DOHH2 (cell line): ENCODE results near the gene PRODH.

Experiments
- H3F3A ChIP-seq: fragments of 200-600 bp; sonication (generic), shearing (Covaris generic); 2 replicates; pipeline ENCODE4 v1.6.0; 2016; ENCODE audit warnings: antibody characterized with exemption, mild to moderate bottlenecking; ENCODE audit not compliant: control insufficient read depth, insufficient read depth
- H3K27ac ChIP-seq: fragments of 200-600 bp; sonication (generic); 2 replicates; pipeline ENCODE4 v1.5.1; 2014; ENCODE audit warnings: low read depth, mild to moderate bottlenecking, low read length, moderate library complexity
- H3K27me3 ChIP-seq: fragments of 200-600 bp; sonication (generic); 2 replicates; pipeline ENCODE4 v1.6.1; 2014; ENCODE audit warnings: mild to moderate bottlenecking, low read length, mixed read lengths; ENCODE audit not compliant: control insufficient read depth
- H3K36me3 ChIP-seq: fragments of 200-600 bp; sonication (generic); 2 replicates; pipeline ENCODE4 v1.6.1; 2014; ENCODE audit warnings: mild to moderate bottlenecking, low read length, moderate library complexity, mixed read lengths; ENCODE audit not compliant: control insufficient read depth
- H3K4me1 ChIP-seq: fragments of 200-600 bp; sonication (generic); 2 replicates; pipeline ENCODE4 v1.6.1; 2014; ENCODE audit warnings: mild to moderate bottlenecking, low read length, mixed read lengths; ENCODE audit not compliant: control insufficient read depth
- H3K4me2 ChIP-seq: fragments of 200-600 bp; sonication (generic); 2 replicates; pipeline ENCODE4 v1.6.0; 2014; ENCODE audit warnings: mild to moderate bottlenecking, low read length, moderate library complexity
- H3K4me3 ChIP-seq: fragments of 200-600 bp; sonication (generic); 2 replicates; pipeline ENCODE4 v1.5.1; 2014; ENCODE audit warnings: mild to moderate bottlenecking, low read length, mixed read lengths
- H3K79me2 ChIP-seq: fragments of 200-600 bp; sonication (generic); 2 replicates; pipeline ENCODE4 v1.6.1; 2014; ENCODE audit warnings: mild to moderate bottlenecking, low read length, mixed read lengths; ENCODE audit not compliant: control insufficient read depth
- H3K9me2 ChIP-seq: fragments of 200-600 bp; sonication (generic); replicated peaks from 2 replicates; pipeline ENCODE4 v1.6.1; 2014; ENCODE audit warnings: mild to moderate bottlenecking, low read length, mixed read lengths; ENCODE audit not compliant: control insufficient read depth
- H3K9me3 ChIP-seq: fragments of 200-600 bp; sonication (generic); 2 replicates; pipeline ENCODE4 v1.6.1; 2014; ENCODE audit warnings: antibody characterized with exemption, low read length, mixed read lengths; ENCODE audit not compliant: control insufficient read depth, insufficient read depth
- H4K20me1 ChIP-seq: fragments of 200-600 bp; sonication (generic); 2 replicates; pipeline ENCODE4 v1.6.0; 2014; ENCODE audit warnings: low read depth, mild to moderate bottlenecking, antibody characterized with exemption, low read length, moderate library complexity; ENCODE audit not compliant: control insufficient read depth, insufficient read depth
- CTCF ChIP-seq: fragments of 200-600 bp; sonication (generic); IDR thresholded peaks from one replicate; pipeline ENCODE4 v1.5.1; 2014; ENCODE audit warnings: antibody characterized with exemption, mild to moderate bottlenecking, low read depth, low read length; ENCODE audit not compliant: poor library complexity, severe bottlenecking
- EZH2phosphoT487 ChIP-seq: fragments of 200-600 bp; sonication (generic); IDR thresholded peaks from 2 replicates; pipeline ENCODE4 v1.6.1; 2017; ENCODE audit warnings: borderline replicate concordance, mild to moderate bottlenecking, antibody characterized with exemption, low read length, moderate library complexity, mixed read lengths

The PRODH gene

GRCh38 chr22:18983120-18983651, 47.1 kb upstream of the PRODH start:
- no peaks in the 10 kb centered on the region for H3F3A ChIP-seq

GRCh38 chr22:18980829-18981228, 44.7 kb upstream of the PRODH start:
- Histone ChIP-seq H3K36me3 (no peaks in the 10 kb centered on the region), H3K4me1 (no peaks in the 10 kb centered on the region), H3K79me2 (no peaks in the 10 kb centered on the region), H3K9me3 (peaks cover 6% of the 10 kb centered on the region; the same call in 1 of the 2 replicates), H4K20me1 (no peaks in the 10 kb centered on the region), H3K4me2 (no peak overlapping the region), H3K4me3 (no peak overlapping the region), H3K9me2 (no peaks in the 10 kb centered on the region), H3K27ac (no peak overlapping the region), H3K27me3 (no peaks in the 10 kb centered on the region), H3F3A (no peaks in the 10 kb centered on the region)
- TF ChIP-seq CTCF (no peak), EZH2phosphoT487 (no peak)

More at GRCh38 chr22:18983120-18983651, 47.1 kb upstream of the PRODH start:
- no peaks in the 10 kb centered on the region for H4K20me1 ChIP-seq
- H3K79me2 ChIP-seq = no peaks in the 10 kb centered on the region
- H3K4me2 ChIP-seq = no peak overlapping the region
- no peaks in the 10 kb centered on the region for H3K9me2 ChIP-seq
- no peak overlapping the region for H3K4me3 ChIP-seq
- H3K36me3 ChIP-seq = no peaks in the 10 kb centered on the region
- H3K27me3 ChIP-seq = no peaks in the 10 kb centered on the region
- H3K9me3 ChIP-seq = peaks cover 6% of the 10 kb centered on the region; the same call in 1 of the 2 replicates
- no peak overlapping the region for H3K27ac ChIP-seq
- TF ChIP-seq EZH2phosphoT487 = no peak
- no peaks in the 10 kb centered on the region for H3K4me1 ChIP-seq

GRCh38 chr22:18979957-18980356, 43.9 kb upstream of the PRODH start:
- peaks cover 6% of the 10 kb centered on the region; the same call in 1 of the 2 replicates for H3K9me3 ChIP-seq
- H3K4me2 ChIP-seq = no peak overlapping the region
- no peaks in the 10 kb centered on the region for H3K79me2 ChIP-seq
- H3K27me3 ChIP-seq = no peaks in the 10 kb centered on the region
- no peaks in the 10 kb centered on the region for H3K36me3 ChIP-seq
- H3K4me3 ChIP-seq = no peak overlapping the region
- no peaks in the 10 kb centered on the region for H3K4me1 ChIP-seq
- no peaks in the 10 kb centered on the region for H3F3A ChIP-seq
- H4K20me1 ChIP-seq = no peaks in the 10 kb centered on the region
- no peak for TF ChIP-seq CTCF
- TF ChIP-seq EZH2phosphoT487 = no peak
- no peaks in the 10 kb centered on the region for H3K9me2 ChIP-seq
- no peak overlapping the region for H3K27ac ChIP-seq

- TF ChIP-seq EZH2phosphoT487 (no peak), CTCF (no peak)
- peaks cover 6% of the 10 kb centered on the region; the same call in 1 of the 2 replicates for H3K9me3 ChIP-seq
- H3K4me2 ChIP-seq = no peak overlapping the region
Measured at GRCh38 chr22:18978506-18978905, 42.4 kb upstream of the PRODH start.

More at GRCh38 chr22:18978506-18978905, 42.4 kb upstream of the PRODH start:
- no peaks in the 10 kb centered on the region for H4K20me1 ChIP-seq
- no peak overlapping the region for H3K27ac ChIP-seq
- H3F3A ChIP-seq = no peaks in the 10 kb centered on the region
- H3K9me2 ChIP-seq = no peaks in the 10 kb centered on the region
- no peaks in the 10 kb centered on the region for H3K4me1 ChIP-seq
- H3K4me3 ChIP-seq = no peak overlapping the region
- H3K36me3 ChIP-seq = no peaks in the 10 kb centered on the region
- H3K79me2 ChIP-seq = no peaks in the 10 kb centered on the region
- H3K27me3 ChIP-seq = no peaks in the 10 kb centered on the region
